GM12891 (cell line): ENCODE data around the gene CACNG4.

Source experiments
- POLR2A ChIP-seq: IDR thresholded peaks from 2 replicates; pipeline ENCODE4 v1.6.1; 2011; ENCODE audit warnings: low read depth, low read length, control low read depth
- TAF1 ChIP-seq: IDR thresholded peaks from 2 replicates; pipeline ENCODE4 v1.6.1; 2011; ENCODE audit warnings: low read depth, low read length, control low read depth

DNA sequence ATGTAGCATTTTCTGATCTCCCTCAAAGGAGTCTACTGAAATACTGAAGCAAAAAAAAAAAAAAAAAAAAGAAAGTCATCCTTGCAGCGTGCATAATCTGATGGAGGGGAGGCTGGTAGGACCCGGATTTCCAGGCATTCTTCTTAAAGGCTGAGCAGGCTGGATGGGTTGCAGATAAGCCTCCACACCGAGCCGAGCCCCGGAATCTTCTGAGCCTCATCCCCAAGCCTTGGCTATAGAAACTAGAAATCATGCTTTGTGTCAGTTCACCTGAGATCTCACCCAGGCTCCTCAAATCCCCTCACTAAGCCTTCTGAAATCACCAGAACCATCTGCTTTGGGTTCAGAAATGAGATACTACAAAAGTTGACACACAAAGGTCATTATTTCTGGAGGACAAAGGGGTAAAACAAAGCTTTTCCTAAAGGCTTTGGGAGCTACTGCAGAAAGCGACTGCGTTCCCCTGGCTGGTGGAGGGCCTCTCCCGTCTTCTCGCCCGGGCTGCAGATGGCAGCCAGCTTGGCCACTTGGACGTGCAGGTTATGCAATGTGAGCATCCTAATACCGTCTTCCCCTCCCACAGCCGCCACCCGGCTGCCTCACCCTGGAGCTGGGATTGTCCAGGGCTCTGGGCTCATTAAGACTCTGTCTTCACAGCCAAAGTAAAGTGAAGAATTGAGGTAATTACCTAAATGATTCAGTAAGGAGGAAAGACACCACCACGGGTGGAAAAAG, 4.7 kb upstream of the CACNG4 start:
- TF ChIP-seq POLR2A (no peak), TAF1 (no peak)
